Measurements from ENCODE around the gene RNF130.

DNA sequence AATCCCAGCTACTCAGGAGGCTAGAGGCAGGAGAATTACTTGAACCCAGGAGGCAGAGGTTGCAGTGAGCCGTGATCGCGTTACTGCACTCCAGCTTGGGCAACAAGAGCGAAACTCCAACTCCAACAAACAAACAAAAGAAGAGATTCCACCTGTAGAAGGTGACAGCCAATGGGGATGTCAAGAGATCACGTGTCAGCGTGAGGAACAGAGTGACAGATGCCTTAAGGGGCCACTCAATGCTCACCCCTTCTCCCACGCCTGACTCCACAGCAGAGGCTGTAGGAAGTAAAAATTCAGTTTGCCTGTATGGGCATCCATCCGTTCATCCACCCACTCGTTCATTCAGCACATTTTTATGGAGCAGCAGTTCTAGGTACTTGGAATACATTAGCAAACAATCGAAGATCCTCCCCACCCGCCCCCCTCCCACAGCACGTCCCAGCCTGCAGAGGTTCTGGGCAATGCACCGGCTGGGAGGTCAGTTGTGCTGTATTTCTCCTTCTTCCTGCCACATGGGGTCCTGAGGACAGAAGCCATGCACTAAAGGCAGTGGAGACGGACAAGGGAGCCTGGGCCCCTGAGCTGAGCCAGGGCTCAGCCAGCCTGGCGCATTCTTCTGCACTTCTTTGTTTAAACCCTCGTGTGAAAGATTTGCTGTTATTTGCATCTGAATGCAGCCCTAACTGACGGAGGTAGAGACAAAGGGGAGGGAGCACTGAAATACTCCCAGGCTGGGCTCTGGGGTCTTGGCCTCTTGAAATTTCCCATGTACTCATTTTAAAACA lies 11.3 kb upstream of the RNF130 start:
- TF ChIP-seq, protein P1, sequence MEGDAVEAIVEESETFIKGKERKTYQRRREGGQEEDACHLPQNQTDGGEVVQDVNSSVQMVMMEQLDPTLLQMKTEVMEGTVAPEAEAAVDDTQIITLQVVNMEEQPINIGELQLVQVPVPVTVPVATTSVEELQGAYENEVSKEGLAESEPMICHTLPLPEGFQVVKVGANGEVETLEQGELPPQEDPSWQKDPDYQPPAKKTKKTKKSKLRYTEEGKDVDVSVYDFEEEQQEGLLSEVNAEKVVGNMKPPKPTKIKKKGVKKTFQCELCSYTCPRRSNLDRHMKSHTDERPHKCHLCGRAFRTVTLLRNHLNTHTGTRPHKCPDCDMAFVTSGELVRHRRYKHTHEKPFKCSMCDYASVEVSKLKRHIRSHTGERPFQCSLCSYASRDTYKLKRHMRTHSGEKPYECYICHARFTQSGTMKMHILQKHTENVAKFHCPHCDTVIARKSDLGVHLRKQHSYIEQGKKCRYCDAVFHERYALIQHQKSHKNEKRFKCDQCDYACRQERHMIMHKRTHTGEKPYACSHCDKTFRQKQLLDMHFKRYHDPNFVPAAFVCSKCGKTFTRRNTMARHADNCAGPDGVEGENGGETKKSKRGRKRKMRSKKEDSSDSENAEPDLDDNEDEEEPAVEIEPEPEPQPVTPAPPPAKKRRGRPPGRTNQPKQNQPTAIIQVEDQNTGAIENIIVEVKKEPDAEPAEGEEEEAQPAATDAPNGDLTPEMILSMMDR (IDR thresholded peaks at IDR 0.05) = peak; percentile 7
- TF ChIP-seq EZH2phosphoT487 (IDR thresholded peaks at IDR 0.05) = no peak
- no peak for TF ChIP-seq EZH2 (IDR thresholded peaks at IDR 0.05)
